Activated CD4-positive, alpha-beta memory T cell treated with anti-CD3 and anti-CD28 coated beads, Interleukin-2, amount 10 ng/mL, durations not matched to agents 7 days and 5 days (primary cell): ENCODE results near the gene NPBWR2. TPM values are rescaled to one million over a fixed set of nuclear protein-coding genes. Genes with fewer than 3 reads are reported as not detected.

ENCODE experiments used
- CTCF ChIA-PET: fragments of 350-600 bp; sonication (Branson Sonifier 250); formaldehyde crosslinking; loops from one replicate; lab custom pipeline; 2021; ENCODE audit warnings: antibody characterized with exemption, inconsistent platforms; lab: Charles Lee
- POLR2A ChIA-PET: fragments of 350-600 bp; sonication (Branson Sonifier 250); formaldehyde crosslinking; loops from one replicate; lab custom pipeline; 2021; ENCODE audit warnings: antibody characterized with exemption; lab: Charles Lee
- DNase-seq: peaks from one replicate; pipeline ENCODE4 v3.0.0-alpha.2; 2020
- H3K27ac Mint-ChIP-seq: one replicate; pipeline ENCODE4 v1.8.0; 2021; ENCODE audit warnings: mild to moderate bottlenecking, mixed read lengths
- H3K27me3 Mint-ChIP-seq: one replicate; pipeline ENCODE4 v1.8.0; 2021; ENCODE audit warnings: mixed read lengths
- H3K36me3 Mint-ChIP-seq: one replicate; pipeline ENCODE4 v1.8.0; 2021; ENCODE audit warnings: low read depth, mixed read lengths
- H3K4me1 Mint-ChIP-seq: one replicate; pipeline ENCODE4 v1.8.0; 2021; ENCODE audit warnings: mixed read lengths
- H3K4me3 Mint-ChIP-seq: one replicate; pipeline ENCODE4 v1.8.0; 2021; ENCODE audit warnings: mild to moderate bottlenecking, mixed read lengths
- H3K9me3 Mint-ChIP-seq: one replicate; pipeline ENCODE4 v1.8.0; 2021; ENCODE audit warnings: mixed read lengths
- total RNA-seq, 2 experiments: library from RNA; stranded (reverse); gene quantifications; one replicate each; pipeline ENCODE4 v1.2.3, GENCODE V29; 2021

NPBWR2 gene
- total RNA-seq, 2 experiments from 2014 or later = not detected

DNA sequence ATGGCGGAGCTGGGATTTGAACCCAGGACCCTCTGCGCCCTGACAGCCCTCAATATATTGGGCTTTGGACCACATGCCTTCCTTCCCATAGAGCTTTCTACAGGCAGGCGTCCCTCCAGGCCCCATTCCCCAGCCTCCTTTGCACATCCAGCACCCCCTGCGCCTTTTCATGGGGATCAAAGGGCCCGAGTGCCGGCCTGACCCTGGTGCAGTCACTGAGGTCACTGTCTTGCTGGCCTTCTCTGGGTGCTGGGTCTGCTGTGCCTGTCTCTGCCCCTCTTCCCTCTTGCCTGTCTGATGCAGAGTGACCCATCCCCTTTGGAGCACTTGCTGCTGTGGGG lies 25.8 kb downstream of the NPBWR2 start:
- peaks cover 40% of the 10 kb centered on the region for H3K4me1 Mint-ChIP-seq
- peak overlapping the region; percentile 13 for H3K4me3 Mint-ChIP-seq
- H3K36me3 Mint-ChIP-seq = peaks cover 20% of the 10 kb centered on the region
- H3K27me3 Mint-ChIP-seq = peaks cover 36% of the 10 kb centered on the region
- no peaks in the 10 kb centered on the region for H3K9me3 Mint-ChIP-seq
- POLR2A ChIA-PET = interaction anchor here (0.9 to 1.0 kb wide), 2 partner anchors 217 to 560 kb away, joined by 3 to 4 read pairs; partner anchors contain the start of gene TPD52L2
- CTCF ChIA-PET = interaction anchor here (1.3 kb wide), 1 partner anchor 43 kb away, joined by 3 read pairs; no protein-coding TSS in a partner anchor
- no peak for DNase-seq
- peak overlapping the region; percentile 54 for H3K27ac Mint-ChIP-seq

DNA sequence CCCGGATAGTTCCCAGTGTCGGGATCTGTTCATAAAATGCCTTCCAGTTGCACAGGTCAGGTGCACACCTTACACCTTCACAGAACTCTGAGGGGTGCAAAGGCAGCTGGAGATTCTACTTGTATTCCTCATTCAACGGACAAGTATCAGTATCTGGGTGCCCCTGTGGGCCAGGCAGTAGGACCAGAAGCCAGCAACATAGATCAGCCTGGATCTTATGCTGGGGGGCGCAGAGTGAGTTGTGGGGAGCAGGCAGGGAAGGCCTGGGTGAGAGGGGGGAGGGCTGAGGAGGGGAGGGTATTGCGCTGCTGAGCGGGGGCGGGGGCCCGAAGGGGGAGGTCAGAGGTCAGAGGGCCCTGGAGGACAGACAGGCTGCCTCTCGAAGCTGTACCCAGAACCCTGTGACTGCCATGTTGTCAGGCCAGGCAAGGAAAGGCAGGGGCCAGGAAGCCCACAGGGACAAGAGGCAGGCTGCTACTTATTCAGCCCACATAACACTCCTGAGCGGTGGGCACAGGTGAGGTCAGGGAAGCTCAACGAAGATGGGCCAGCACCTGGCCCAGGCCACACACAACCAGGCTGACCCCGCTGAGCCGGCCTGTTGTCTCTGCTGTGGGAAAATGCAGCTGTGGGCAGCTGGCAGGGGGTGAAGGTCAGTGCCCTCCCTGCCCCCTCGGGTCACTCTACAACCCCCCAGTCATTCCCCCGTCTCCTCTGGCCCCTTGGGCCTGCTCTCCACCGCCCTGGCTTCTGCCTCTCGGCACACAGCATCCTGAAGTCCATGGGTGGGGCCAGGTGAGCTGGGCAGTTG lies 26.3 kb downstream of the NPBWR2 start:
- no peak for DNase-seq
- H3K4me3 Mint-ChIP-seq = peak overlapping the region; percentile 66
- H3K9me3 Mint-ChIP-seq = no peaks in the 10 kb centered on the region
- POLR2A ChIA-PET = interaction anchor here (0.9 to 2.1 kb wide), 4 partner anchors 12 to 560 kb away, joined by 3 to 11 read pairs (median 6); partner anchors contain the start of genes PRPF6, SAMD10 and TPD52L2
- H3K4me1 Mint-ChIP-seq = peaks cover 46% of the 10 kb centered on the region
- H3K27ac Mint-ChIP-seq = peak overlapping the region; percentile 28
- peaks cover 25% of the 10 kb centered on the region for H3K36me3 Mint-ChIP-seq
- peaks cover 33% of the 10 kb centered on the region for H3K27me3 Mint-ChIP-seq
- CTCF ChIA-PET = no interaction called here

DNA sequence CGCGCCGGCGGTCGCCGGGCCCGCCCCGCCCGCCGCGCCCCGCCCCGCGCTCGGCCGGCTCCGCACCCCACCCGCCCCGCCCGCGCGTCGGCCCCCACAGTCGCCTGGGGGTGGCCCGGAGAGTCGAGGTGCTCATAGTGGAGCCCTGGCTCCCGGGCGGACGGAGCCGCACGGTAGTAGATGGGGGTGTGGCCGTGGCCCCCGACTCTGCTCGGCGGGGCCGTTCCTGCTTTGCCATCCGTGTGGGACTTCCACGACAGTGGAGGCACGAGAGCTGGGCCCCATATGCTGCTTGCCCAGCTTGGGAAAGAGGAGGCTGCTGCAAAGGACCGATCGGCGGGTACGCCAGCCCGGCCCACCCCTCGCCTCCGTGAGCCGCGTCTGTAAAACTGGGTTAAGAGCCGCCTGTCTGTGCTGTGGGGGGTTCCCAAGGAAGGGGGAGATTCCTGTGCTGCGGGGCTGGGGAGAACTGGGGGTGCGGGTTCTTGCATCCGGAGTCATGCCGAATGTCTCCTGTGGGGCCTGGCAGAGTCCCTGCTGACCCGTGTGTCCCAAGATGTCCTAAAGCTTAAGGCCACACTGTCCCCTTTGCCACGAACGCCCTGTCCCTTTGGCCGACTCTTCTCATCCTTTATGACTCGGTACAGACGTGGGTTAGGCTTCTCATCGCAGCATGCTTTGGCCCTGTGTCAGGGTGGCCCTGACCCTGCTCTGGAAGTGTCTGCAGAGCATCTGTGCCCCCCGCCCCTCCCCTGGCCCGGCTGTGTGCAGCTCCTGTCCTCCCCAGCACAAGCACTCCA lies 27.2 kb downstream of the NPBWR2 start, which contains the start of gene OPRL1:
Gene OPRL1, plus strand, starts transcription at position 70 of the 800 bp plus-strand sequence. CDS start 12,639 bp downstream, outside the sequence.
- no peak for DNase-seq
- H3K27me3 Mint-ChIP-seq = peaks cover 25% of the 10 kb centered on the region
- H3K9me3 Mint-ChIP-seq = no peaks in the 10 kb centered on the region

GRCh38 chr20:64079273-64080012 lies 27.9 kb downstream of the NPBWR2 start, which contains the start of gene RGS19:
RGS19 (minus strand) TSS chr20:64079518; CDS start chr20:64076886, 2,632 bp downstream.
- peak; percentile 81 for DNase-seq
- Mint-ChIP-seq H3K4me3 (peak within 1 kb of the TSS; percentile 93), H3K36me3 (peaks cover 40% of the 10 kb centered on the region), H3K27ac (peak within 1 kb of the TSS; percentile 92), H3K27me3 (peaks cover 19% of the 10 kb centered on the region), H3K9me3 (no peaks in the 10 kb centered on the region), H3K4me1 (peaks cover 54% of the 10 kb centered on the region)
- CTCF ChIA-PET = interaction anchor here (1.0 to 2.6 kb wide), 9 partner anchors 13 to 99 kb away, joined by 3 to 19 read pairs (median 3); partner anchors contain the start of genes PRPF6, SAMD10 and TCEA2
- POLR2A ChIA-PET = interaction anchor here (1.0 to 5.9 kb wide), 7 partner anchors 10 to 453 kb away, joined by 3 to 74 read pairs (median 10); partner anchors contain the start of genes GMEB2, PRPF6, SAMD10 and TCEA2

More for the DNA sequence above, 27.2 kb downstream of the NPBWR2 start, which contains the start of gene OPRL1:
- H3K4me3 Mint-ChIP-seq = peak within 1 kb of the TSS; percentile 93
- CTCF ChIA-PET = interaction anchor here (1.1 to 2.6 kb wide), 6 partner anchors 17 to 100 kb away, joined by 3 to 19 read pairs (median 4); partner anchors contain the start of genes PRPF6, SAMD10 and TCEA2
- H3K27ac Mint-ChIP-seq = peak within 1 kb of the TSS; percentile 92
- peaks cover 33% of the 10 kb centered on the region for H3K36me3 Mint-ChIP-seq
- POLR2A ChIA-PET = interaction anchor here (1.0 to 5.9 kb wide), 6 partner anchors 11 to 453 kb away, joined by 3 to 74 read pairs (median 10); partner anchors contain the start of genes GMEB2, PRPF6 and SAMD10
- H3K4me1 Mint-ChIP-seq = peaks cover 54% of the 10 kb centered on the region

DNA sequence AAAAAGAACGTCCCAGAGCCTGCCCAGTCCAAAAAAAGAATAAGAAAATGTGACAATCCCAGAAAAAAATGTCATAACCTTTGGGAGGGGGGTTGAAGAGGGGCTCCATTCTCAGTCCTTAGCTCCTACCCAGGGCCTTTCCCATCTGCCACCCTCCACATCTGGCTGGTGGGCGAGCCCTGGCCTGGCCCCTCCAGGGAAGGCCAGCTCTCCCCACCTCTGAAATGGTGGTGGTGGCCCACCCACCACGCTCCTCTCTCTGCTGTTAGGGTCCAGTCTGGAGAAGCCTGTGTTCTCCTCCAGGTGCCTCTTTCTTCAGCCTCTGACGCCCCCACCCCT lies 28.5 kb downstream of the NPBWR2 start:
- peaks cover 16% of the 10 kb centered on the region for H3K27me3 Mint-ChIP-seq
- ChIA-PET POLR2A (interaction anchor here (2.0 to 5.9 kb wide), 5 partner anchors 10 to 41 kb away, joined by 8 to 74 read pairs (median 10); partner anchors contain the start of gene TCEA2), CTCF (interaction anchor here (1.0 to 2.6 kb wide), 10 partner anchors 9 to 292 kb away, joined by 3 to 19 read pairs (median 3); partner anchors contain the start of genes PRPF6, SAMD10 and TCEA2)
- H3K9me3 Mint-ChIP-seq = no peaks in the 10 kb centered on the region
- H3K27ac Mint-ChIP-seq = peak overlapping the region; percentile 92
- H3K4me3 Mint-ChIP-seq = peak overlapping the region; percentile 93
- H3K36me3 Mint-ChIP-seq = peaks cover 46% of the 10 kb centered on the region
- peaks cover 55% of the 10 kb centered on the region for H3K4me1 Mint-ChIP-seq
- no peak for DNase-seq

GRCh38 chr20:64077876-64078551 lies 29.4 kb downstream of the NPBWR2 start:
- Mint-ChIP-seq H3K4me1 (peaks cover 56% of the 10 kb centered on the region), H3K4me3 (peak overlapping the region; percentile 93), H3K36me3 (peaks cover 51% of the 10 kb centered on the region), H3K27me3 (peaks cover 13% of the 10 kb centered on the region), H3K9me3 (no peaks in the 10 kb centered on the region), H3K27ac (peak overlapping the region; percentile 92)
- POLR2A ChIA-PET = interaction anchor here (0.8 to 5.9 kb wide), 9 partner anchors 8 to 100 kb away, joined by 3 to 74 read pairs (median 5); partner anchors contain the start of genes SAMD10 and TCEA2
- CTCF ChIA-PET = interaction anchor here (0.9 to 2.6 kb wide), 9 partner anchors 8 to 540 kb away, joined by 3 to 19 read pairs (median 4); partner anchors contain the start of genes PRPF6 and SAMD10
- peak; percentile 82 for DNase-seq

GRCh38 chr20:64077541-64077875 lies 29.9 kb downstream of the NPBWR2 start:
- no peak for DNase-seq
- POLR2A ChIA-PET = interaction anchor here (0.9 to 5.9 kb wide), 8 partner anchors 8 to 341 kb away, joined by 3 to 74 read pairs (median 5); partner anchors contain the start of genes LIME1 and SAMD10
- Mint-ChIP-seq H3K36me3 (peaks cover 56% of the 10 kb centered on the region), H3K27me3 (peaks cover 10% of the 10 kb centered on the region), H3K4me1 (peaks cover 54% of the 10 kb centered on the region), H3K4me3 (peak overlapping the region; percentile 93), H3K9me3 (no peaks in the 10 kb centered on the region), H3K27ac (peak overlapping the region; percentile 92)
- CTCF ChIA-PET = interaction anchor here (0.9 to 2.6 kb wide), 8 partner anchors 8 to 291 kb away, joined by 3 to 19 read pairs (median 6); partner anchors contain the start of genes PRPF6 and SAMD10

DNA sequence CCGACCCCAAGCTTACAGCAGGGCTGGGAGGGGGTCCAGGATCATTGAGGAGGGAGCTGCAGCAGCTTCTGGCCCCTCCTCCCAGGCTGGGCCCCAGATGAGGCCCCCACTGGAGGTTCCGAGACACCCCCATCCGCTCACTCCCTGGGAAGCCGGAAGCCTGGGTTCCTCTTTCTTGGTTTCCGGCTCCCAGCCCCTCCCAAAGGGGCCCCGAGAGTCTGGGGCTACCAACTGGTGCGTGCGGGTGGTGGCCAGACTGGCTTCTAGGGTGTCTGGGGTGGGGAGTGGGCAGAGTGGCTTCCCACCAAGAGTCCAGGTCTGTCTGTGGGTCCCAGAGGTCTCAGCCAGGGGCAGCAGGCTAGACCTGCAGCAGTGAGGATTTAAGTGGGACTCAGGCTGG lies 30.3 kb downstream of the NPBWR2 start:
- H3K27ac Mint-ChIP-seq = peak overlapping the region; percentile 92
- DNase-seq = peak; percentile 61
- H3K4me1 Mint-ChIP-seq = peaks cover 55% of the 10 kb centered on the region
- H3K4me3 Mint-ChIP-seq = peak overlapping the region; percentile 93
- no peaks in the 10 kb centered on the region for H3K9me3 Mint-ChIP-seq
- H3K36me3 Mint-ChIP-seq = peaks cover 60% of the 10 kb centered on the region
- peaks cover 7% of the 10 kb centered on the region for H3K27me3 Mint-ChIP-seq
- CTCF ChIA-PET = interaction anchor here (1.0 to 2.5 kb wide), 2 partner anchors 10 to 43 kb away, joined by 3 to 12 read pairs; no protein-coding TSS in a partner anchor
- POLR2A ChIA-PET = interaction anchor here (1.4 to 5.9 kb wide), 2 partner anchors 12 to 340 kb away, joined by 5 to 74 read pairs; partner anchors contain the start of gene LIME1

DNA sequence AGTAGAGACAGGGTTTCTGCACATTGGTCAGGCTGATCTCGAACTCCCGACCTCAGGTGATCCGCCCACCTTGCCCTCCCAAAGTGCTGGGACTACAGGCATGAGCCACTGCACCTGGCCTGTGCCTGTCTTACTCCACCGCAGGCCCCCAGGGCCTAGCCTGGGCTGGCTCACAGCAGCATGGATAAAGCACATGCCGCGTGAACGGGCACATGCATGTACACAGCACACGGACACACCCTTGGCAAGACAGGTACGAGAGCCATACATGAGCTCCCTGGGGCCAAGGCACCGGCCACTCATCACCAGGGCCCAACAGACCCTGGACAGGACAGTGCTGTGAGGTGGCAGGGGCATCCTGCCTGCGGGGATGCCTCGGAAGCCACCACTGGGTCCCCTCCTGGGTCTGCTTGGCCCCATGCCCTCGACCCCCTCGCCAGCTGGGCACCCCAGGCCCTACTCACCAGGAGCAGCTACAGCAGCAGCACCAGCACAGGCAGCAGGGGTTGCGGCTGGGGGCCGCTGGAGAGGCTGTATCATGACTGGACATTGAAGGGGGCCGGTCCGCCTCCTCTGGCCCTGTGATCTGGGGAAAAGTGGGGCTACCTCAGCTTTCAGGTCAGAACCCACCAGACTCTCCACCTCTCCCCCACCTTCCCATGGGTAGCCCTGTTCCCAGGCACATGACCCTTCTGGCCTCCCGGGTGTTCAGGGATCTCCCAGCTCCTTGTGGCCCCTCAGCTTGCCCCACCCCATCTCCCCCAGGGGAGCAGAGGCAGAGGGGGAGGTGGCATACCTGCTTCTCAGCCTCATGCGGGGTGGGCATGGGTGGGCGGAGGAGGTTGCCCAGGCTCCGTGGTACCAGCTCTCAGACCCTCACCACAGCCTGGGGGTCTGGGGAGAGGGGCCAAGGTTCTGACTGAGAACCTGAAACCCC lies 31.0 kb downstream of the NPBWR2 start:
- H3K9me3 Mint-ChIP-seq = no peaks in the 10 kb centered on the region
- ChIA-PET CTCF (interaction anchor here (1.0 to 1.1 kb wide), 2 partner anchors 7 to 44 kb away, joined by 3 read pairs; no protein-coding TSS in a partner anchor), POLR2A (interaction anchor here (1.0 to 5.9 kb wide), 3 partner anchors 11 to 503 kb away, joined by 3 to 74 read pairs (median 5); partner anchors contain the start of gene LIME1)
- no peak for DNase-seq
- H3K4me3 Mint-ChIP-seq = peak overlapping the region; percentile 93
- peaks cover 49% of the 10 kb centered on the region for H3K4me1 Mint-ChIP-seq
- H3K27me3 Mint-ChIP-seq = peaks cover 2% of the 10 kb centered on the region
- peak overlapping the region; percentile 92 for H3K27ac Mint-ChIP-seq
- H3K36me3 Mint-ChIP-seq = peaks cover 63% of the 10 kb centered on the region

DNA sequence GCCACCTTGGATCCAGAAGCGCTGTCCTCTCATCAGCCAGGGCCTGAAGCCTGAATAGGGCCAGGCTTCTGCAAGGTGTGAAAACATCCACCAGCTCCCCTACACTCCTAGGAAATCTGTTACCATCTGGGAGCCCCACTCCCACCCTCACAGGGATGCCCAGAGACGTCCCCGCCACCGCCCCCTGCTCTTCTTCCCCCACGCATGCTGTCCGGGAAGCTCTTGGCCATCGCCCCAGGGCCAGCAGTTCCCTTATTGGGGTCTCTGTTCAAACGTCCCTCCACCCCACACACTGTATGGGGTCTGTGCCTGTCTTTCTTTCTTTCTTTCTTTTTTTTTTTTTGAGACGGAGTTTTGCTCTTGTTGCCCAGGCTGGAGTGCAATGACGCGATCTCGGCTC lies 31.8 kb downstream of the NPBWR2 start:
- Mint-ChIP-seq H3K36me3 (peaks cover 63% of the 10 kb centered on the region), H3K27me3 (no peaks in the 10 kb centered on the region), H3K27ac (peak overlapping the region; percentile 62), H3K9me3 (no peaks in the 10 kb centered on the region), H3K4me1 (peaks cover 46% of the 10 kb centered on the region), H3K4me3 (no peak overlapping the region)
- ChIA-PET POLR2A (interaction anchor here (5.9 kb wide), 1 partner anchor 10 kb away, joined by 74 read pairs; no protein-coding TSS in a partner anchor), CTCF (interaction anchor here (1.1 kb wide), 1 partner anchor 8 kb away, joined by 3 read pairs; no protein-coding TSS in a partner anchor)
- no peak for DNase-seq
